ENCODE results near the gene SNRPD3.
"Not testable (repeated sequence)": the region's sequence is repeated elsewhere in the genome, so short reads cannot be mapped to it uniquely, and the experiment has no call there.

SNRPD3 gene

GRCh38 chr22:24594569-24595120, 38.8 kb downstream of the SNRPD3 start:
- no peaks in the 10 kb centered on the region for H3K36me3 ChIP-seq
- peaks cover 2% of the 10 kb centered on the region for H3K9me3 ChIP-seq (ENCODE audit: severe bottlenecking)
- TF ChIP-seq, protein P1, sequence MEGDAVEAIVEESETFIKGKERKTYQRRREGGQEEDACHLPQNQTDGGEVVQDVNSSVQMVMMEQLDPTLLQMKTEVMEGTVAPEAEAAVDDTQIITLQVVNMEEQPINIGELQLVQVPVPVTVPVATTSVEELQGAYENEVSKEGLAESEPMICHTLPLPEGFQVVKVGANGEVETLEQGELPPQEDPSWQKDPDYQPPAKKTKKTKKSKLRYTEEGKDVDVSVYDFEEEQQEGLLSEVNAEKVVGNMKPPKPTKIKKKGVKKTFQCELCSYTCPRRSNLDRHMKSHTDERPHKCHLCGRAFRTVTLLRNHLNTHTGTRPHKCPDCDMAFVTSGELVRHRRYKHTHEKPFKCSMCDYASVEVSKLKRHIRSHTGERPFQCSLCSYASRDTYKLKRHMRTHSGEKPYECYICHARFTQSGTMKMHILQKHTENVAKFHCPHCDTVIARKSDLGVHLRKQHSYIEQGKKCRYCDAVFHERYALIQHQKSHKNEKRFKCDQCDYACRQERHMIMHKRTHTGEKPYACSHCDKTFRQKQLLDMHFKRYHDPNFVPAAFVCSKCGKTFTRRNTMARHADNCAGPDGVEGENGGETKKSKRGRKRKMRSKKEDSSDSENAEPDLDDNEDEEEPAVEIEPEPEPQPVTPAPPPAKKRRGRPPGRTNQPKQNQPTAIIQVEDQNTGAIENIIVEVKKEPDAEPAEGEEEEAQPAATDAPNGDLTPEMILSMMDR (IDR thresholded peaks at IDR 0.05; ENCODE audit: low read depth, low read length), result no peak
- DNase-seq, result no peak
- H3K27me3 ChIP-seq (ENCODE audit: insufficient read depth, low read depth, severe bottlenecking), result no peaks in the 10 kb centered on the region
- no peak overlapping the region for H3K4me3 ChIP-seq (ENCODE audit: low read depth, low read length)
- no peak overlapping the region for H3K27ac ChIP-seq

DNA sequence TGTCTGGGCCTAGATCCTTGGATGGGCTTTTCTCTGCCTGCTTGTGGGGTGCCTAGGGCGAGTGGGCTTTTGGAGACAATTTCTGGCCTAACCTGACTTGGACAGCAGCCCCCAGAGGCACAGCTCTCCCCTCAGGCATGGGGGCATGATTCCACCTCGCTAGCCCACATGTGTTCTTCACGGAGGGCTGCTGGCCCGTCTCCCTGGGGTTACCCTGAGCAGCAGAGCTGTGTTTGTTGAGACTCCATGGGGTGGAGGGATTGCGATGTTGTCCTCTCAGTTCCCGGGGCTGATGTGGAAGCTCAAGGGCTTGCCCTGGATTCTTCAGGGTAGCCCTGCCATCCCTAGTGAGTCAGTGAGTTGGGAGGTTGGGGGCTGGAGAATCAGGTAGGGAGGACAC, 39.4 kb downstream of the SNRPD3 start:
- TF ChIP-seq, protein P1 (IDR thresholded peaks at IDR 0.05; ENCODE audit: low read depth, low read length), result no peak
- Histone ChIP-seq H3K27me3 (ENCODE audit: insufficient read depth, low read depth, severe bottlenecking) (no peaks in the 10 kb centered on the region), H3K36me3 (no peaks in the 10 kb centered on the region), H3K4me3 (ENCODE audit: low read depth, low read length) (no peak overlapping the region), H3K9me3 (ENCODE audit: severe bottlenecking) (peaks cover 2% of the 10 kb centered on the region), H3K27ac (no peak overlapping the region)
- DNase-seq, result no peak

- no peaks in the 10 kb centered on the region for H3K36me3 ChIP-seq
- DNase-seq, result no peak
- no peaks in the 10 kb centered on the region for H3K27me3 ChIP-seq (ENCODE audit: insufficient read depth, low read depth, severe bottlenecking)
- no peak overlapping the region for H3K27ac ChIP-seq
- peaks cover 2% of the 10 kb centered on the region for H3K9me3 ChIP-seq (ENCODE audit: severe bottlenecking)
- H3K4me3 ChIP-seq (ENCODE audit: low read depth, low read length), result no peak overlapping the region
- TF ChIP-seq, protein P1 (IDR thresholded peaks at IDR 0.05; ENCODE audit: low read depth, low read length), result no peak
Observed at GRCh38 chr22:24595863-24596262, 40.1 kb downstream of the SNRPD3 start.

- H3K9me3 ChIP-seq (ENCODE audit: severe bottlenecking); DNase-seq; H3K36me3 ChIP-seq; H3K4me3 ChIP-seq (ENCODE audit: low read depth, low read length); H3K27me3 ChIP-seq (ENCODE audit: insufficient read depth, low read depth, severe bottlenecking); H3K27ac ChIP-seq: not testable (repeated sequence)
Observed at GRCh38 chr22:24597076-24597475, 41.3 kb downstream of the SNRPD3 start.

DNA sequence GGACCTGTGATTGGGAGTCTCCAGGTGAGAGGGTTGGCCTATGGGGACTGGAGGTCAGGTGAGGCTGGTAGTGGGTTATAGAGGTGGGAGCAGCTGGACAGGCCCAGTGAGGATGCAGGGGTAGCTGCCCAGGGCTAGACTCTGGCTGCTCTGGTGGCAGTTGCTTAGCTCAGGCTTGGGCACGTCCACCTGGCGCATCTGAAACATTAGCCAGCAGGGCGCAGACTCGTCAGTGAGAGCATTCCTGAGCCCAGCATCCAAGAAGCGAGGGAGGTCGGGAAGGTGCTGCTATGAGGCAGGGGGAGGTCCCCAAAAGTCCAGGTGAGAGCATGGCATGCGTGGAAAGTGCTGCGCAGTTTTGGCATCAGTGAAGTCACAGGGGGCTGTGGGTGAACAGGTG, 43.7 kb downstream of the SNRPD3 start:
- H3K9me3 ChIP-seq (ENCODE audit: severe bottlenecking), result peaks cover 2% of the 10 kb centered on the region
- TF ChIP-seq, protein P1 (IDR thresholded peaks at IDR 0.05; ENCODE audit: low read depth, low read length), result no peak
- H3K27me3 ChIP-seq (ENCODE audit: insufficient read depth, low read depth, severe bottlenecking), result no peaks in the 10 kb centered on the region
- no peaks in the 10 kb centered on the region for H3K36me3 ChIP-seq
- H3K4me3 ChIP-seq (ENCODE audit: low read depth, low read length), result no peak overlapping the region
- no peak for DNase-seq
- no peak overlapping the region for H3K27ac ChIP-seq

GRCh38 chr22:24599958-24600715, 44.3 kb downstream of the SNRPD3 start:
- not testable (repeated sequence) for H3K27ac ChIP-seq; H3K9me3 ChIP-seq (ENCODE audit: severe bottlenecking); H3K4me3 ChIP-seq (ENCODE audit: low read depth, low read length); H3K27me3 ChIP-seq (ENCODE audit: insufficient read depth, low read depth, severe bottlenecking); H3K36me3 ChIP-seq; DNase-seq
